Fibroblast of lung (primary cell): ENCODE results near the gene ADGRF3. TPM values are rescaled to one million over a fixed set of nuclear protein-coding genes. Genes with fewer than 3 reads are reported as not detected.

Experiments used
- DNase-seq, 2 donors: peaks; one replicate each; pipeline versions ENCODE4 v3.0.0 to v3.0.0-alpha.2; 2010; ENCODE audit warnings: low read depth in 2 of 2
- H2AFZ ChIP-seq: 2 replicates; pipeline ENCODE4 v1.5.1; 2012; ENCODE audit warnings: low read length, control low read depth, inconsistent platforms
- H3K27ac ChIP-seq: 2 replicates; pipeline ENCODE4 v1.5.1; 2011; ENCODE audit warnings: low read length, control low read depth; ENCODE audit not compliant: insufficient read depth
- H3K27me3 ChIP-seq: 2 replicates; pipeline ENCODE4 v1.5.1; 2011; ENCODE audit warnings: mild to moderate bottlenecking, low read length; ENCODE audit not compliant: control insufficient read depth, insufficient read depth
- H3K36me3 ChIP-seq: 2 replicates; pipeline ENCODE4 v1.5.1; 2011; ENCODE audit warnings: low read length; ENCODE audit not compliant: control insufficient read depth, insufficient read depth
- H3K4me1 ChIP-seq: 2 replicates; pipeline ENCODE4 v1.5.1; 2011; ENCODE audit warnings: low read length; ENCODE audit not compliant: control insufficient read depth, insufficient read depth; ENCODE audit errors: extremely low read depth
- H3K4me2 ChIP-seq: 2 replicates; pipeline ENCODE4 v1.5.1; 2011; ENCODE audit warnings: low read length, control low read depth; ENCODE audit not compliant: insufficient read depth; ENCODE audit errors: extremely low read depth
- H3K4me3 ChIP-seq, 4 experiments: fragments of 200-600 bp in 1 of 4; sonication (generic) in 1 of 4; replicated peaks in 1 of 4; 2 replicates each; pipeline ENCODE4 v1.5.1; 2011 to 2016; ENCODE audit warnings: low read length in 4 of 4, low read depth in 3 of 4, mild to moderate bottlenecking in 3 of 4, control low read depth in 2 of 4, inconsistent platforms in 1 of 4, mixed read lengths in 1 of 4; ENCODE audit not compliant: insufficient read depth in 1 of 4; ENCODE audit errors: control extremely low read depth in 1 of 4
- H3K79me2 ChIP-seq: 2 replicates; pipeline ENCODE4 v1.5.1; 2012; ENCODE audit warnings: mild to moderate bottlenecking, low read length, inconsistent platforms; ENCODE audit not compliant: control insufficient read depth, insufficient read depth
- H3K9ac ChIP-seq: 2 replicates; pipeline ENCODE4 v1.5.1; 2011; ENCODE audit warnings: mild to moderate bottlenecking, low read length, control low read depth; ENCODE audit not compliant: insufficient read depth
- H3K9me3 ChIP-seq: 2 replicates; pipeline ENCODE4 v1.5.1; 2012; ENCODE audit warnings: low read depth, low read length; ENCODE audit not compliant: control insufficient read depth, insufficient read depth
- H4K20me1 ChIP-seq: 2 replicates; pipeline ENCODE4 v1.5.1; 2011; ENCODE audit warnings: low read length; ENCODE audit not compliant: control insufficient read depth, insufficient read depth; ENCODE audit errors: extremely low read depth
- CTCF ChIP-seq, 2 donors: IDR thresholded peaks in 1 of 2; conservative IDR thresholded peaks in 1 of 2; 1 replicate in 1 of 2; 2 replicates in 1 of 2; pipeline ENCODE4 v1.5.1; 2011 to 2012; ENCODE audit warnings: low read length in 2 of 2, control low read depth in 1 of 2, inconsistent platforms in 1 of 2, low read depth in 1 of 2, mild to moderate bottlenecking in 1 of 2
- EZH2 ChIP-seq: IDR thresholded peaks from 2 replicates; pipeline ENCODE4 v1.5.1; 2012; ENCODE audit warnings: low read length, control low read depth, mild to moderate bottlenecking; ENCODE audit errors: missing control alignments
- polyA plus RNA-seq, 2 donors: library from polyadenylated mRNA; depleted of rRNA in 1 of 2; stranded (reverse) in 1 of 2; unstranded in 1 of 2; fragments of >200 nt; gene quantifications; 2 replicates each; pipeline ENCODE4 v1.2.1, GENCODE V29; 2011 to 2012; ENCODE audit warnings: missing spikeins in 1 of 2
- total RNA-seq: library from RNA; depleted of rRNA; stranded (reverse); fragments of >200 nt; gene quantifications from 2 replicates; pipeline ENCODE4 v1.2.1, GENCODE V29; 2014

Gene ADGRF3
- total and polyA plus RNA-seq, 2 donors (not counting 1 experiment from before 2014, with no cell fraction given), result under 0.01 to 0.06 TPM

GRCh38 chr2:26297061-26297460 is 49.5 kb downstream of the ADGRF3 start:
- TF ChIP-seq CTCF (conservative IDR thresholded peaks at IDR 0.05 in 1 of 2, IDR thresholded peaks at IDR 0.05 in 1 of 2; ENCODE audit: low read depth in 1 of 2, low read length in 2 of 2), result no peak
- TF ChIP-seq EZH2, result no peak
- no peak for DNase-seq
- Histone ChIP-seq H3K36me3 (no peaks in the 10 kb centered on the region), H3K79me2 (no peaks in the 10 kb centered on the region), H4K20me1 (no peaks in the 10 kb centered on the region), H3K9ac (no peak overlapping the region), H3K9me3 (no peaks in the 10 kb centered on the region), H3K4me1 (peaks cover 7% of the 10 kb centered on the region), H3K4me2 (no peak overlapping the region), H3K27me3 (no peaks in the 10 kb centered on the region), H3K27ac (no peak overlapping the region), H3K4me3 (no peak overlapping the region), H2AFZ (no peak overlapping the region)

DNA sequence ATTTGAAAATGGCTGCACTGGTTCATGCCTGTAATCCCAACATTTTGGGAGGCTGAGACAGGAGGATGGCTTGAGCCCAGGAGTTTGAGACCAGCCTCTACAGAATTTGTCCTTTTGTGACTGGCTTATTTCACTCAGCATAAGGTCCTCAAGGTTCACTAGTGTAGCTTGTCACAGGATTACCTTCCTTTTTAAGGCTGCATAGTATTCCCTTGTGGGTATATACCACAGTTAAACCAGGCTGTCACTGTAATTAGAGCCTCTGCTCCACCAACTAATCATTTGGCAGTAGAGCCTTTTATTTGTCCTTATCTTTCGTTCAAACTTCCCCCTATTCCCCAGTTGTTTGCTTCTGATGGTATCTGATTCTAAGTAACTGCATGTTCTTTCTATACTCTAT is 51.1 kb downstream of the ADGRF3 start:
- Histone ChIP-seq H3K9ac (no peak overlapping the region), H3K4me1 (peaks cover 5% of the 10 kb centered on the region), H3K36me3 (no peaks in the 10 kb centered on the region), H3K27me3 (no peaks in the 10 kb centered on the region), H3K79me2 (no peaks in the 10 kb centered on the region), H4K20me1 (no peaks in the 10 kb centered on the region), H3K4me2 (no peak overlapping the region), H3K9me3 (no peaks in the 10 kb centered on the region), H3K27ac (no peak overlapping the region), H2AFZ (no peak overlapping the region), H3K4me3 (no peak overlapping the region)
- TF ChIP-seq EZH2, result no peak
- TF ChIP-seq CTCF (conservative IDR thresholded peaks at IDR 0.05 in 1 of 2, IDR thresholded peaks at IDR 0.05 in 1 of 2; ENCODE audit: low read depth in 1 of 2, low read length in 2 of 2), result no peak
- DNase-seq, result no peak

DNA sequence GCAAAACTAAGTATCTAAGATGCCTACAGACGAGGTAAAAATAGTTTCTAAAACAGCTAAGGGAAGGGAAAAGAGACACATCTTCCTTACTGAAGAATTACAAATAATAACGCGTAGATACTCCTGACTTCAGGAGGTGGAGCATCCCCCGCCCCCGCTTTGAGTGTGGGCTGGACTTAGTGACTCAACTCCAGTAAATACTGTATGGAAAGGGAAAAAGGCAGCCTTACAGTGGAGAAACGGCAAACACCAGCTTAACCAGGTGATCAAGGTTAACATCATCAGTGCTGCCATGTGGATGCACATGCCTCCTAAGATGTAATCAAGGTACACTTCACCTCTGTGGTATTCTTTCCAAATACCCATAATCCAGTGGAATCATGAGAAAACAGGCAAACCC is 53.9 kb downstream of the ADGRF3 start:
- H3K4me2 ChIP-seq, result no peak overlapping the region

More for the DNA sequence above, 53.9 kb downstream of the ADGRF3 start:
- Histone ChIP-seq H2AFZ (no peak overlapping the region), H3K27ac (no peak overlapping the region), H4K20me1 (no peaks in the 10 kb centered on the region), H3K4me3 (no peak overlapping the region), H3K27me3 (no peaks in the 10 kb centered on the region), H3K4me1 (peaks cover 2% of the 10 kb centered on the region), H3K79me2 (no peaks in the 10 kb centered on the region), H3K9ac (no peak overlapping the region), H3K9me3 (no peaks in the 10 kb centered on the region), H3K36me3 (peaks cover 3% of the 10 kb centered on the region)
- no peak for TF ChIP-seq CTCF (conservative IDR thresholded peaks at IDR 0.05 in 1 of 2, IDR thresholded peaks at IDR 0.05 in 1 of 2; ENCODE audit: low read depth in 1 of 2, low read length in 2 of 2)
- TF ChIP-seq EZH2, result no peak
- DNase-seq, result peak; percentile 28 to 56
